A673 (cell line): ENCODE data around the gene NFATC2. TPM values are rescaled to one million over a fixed set of nuclear protein-coding genes. Genes with fewer than 3 reads are reported as not detected.

Source experiments
- BruUV-seq: library from RNA; stranded (reverse); fragments of 400-500 nt; replicated peaks from 2 replicates; lab custom pipeline; 2021; lab: Mats Ljungman, UMichigan
- CTCF ChIA-PET: fragments of 300-600 bp; sonication (Branson Sonifier 250); formaldehyde crosslinking; loops from one replicate; lab custom pipeline; 2022; ENCODE audit warnings: antibody characterized with exemption; lab: Charles Lee
- POLR2A ChIA-PET: fragments of 300-600 bp; sonication (Branson Sonifier 250); formaldehyde crosslinking; loops from one replicate; lab custom pipeline; 2022; ENCODE audit warnings: antibody characterized with exemption; ENCODE audit not compliant: low non-redundant PET; lab: Charles Lee
- DNase-seq: peaks from one replicate; pipeline ENCODE4 v3.0.0-alpha.2; 2015; ENCODE audit warnings: low spot score
- H3K27ac ChIP-seq: fragments of 200-600 bp; sonication (generic); 2 replicates; pipeline ENCODE4 v1.5.1; 2016; ENCODE audit warnings: mixed run types, low read depth, mild to moderate bottlenecking, mixed read lengths, antibody characterized with exemption, low read length; ENCODE audit not compliant: poor library complexity, severe bottlenecking
- H3K27me3 ChIP-seq: fragments of 200-600 bp; sonication (generic); replicated peaks from 2 replicates; pipeline ENCODE4 v1.6.1; 2017; ENCODE audit warnings: mixed run types, low read depth, mild to moderate bottlenecking, mixed read lengths, antibody characterized with exemption, low read length; ENCODE audit not compliant: insufficient read depth, poor library complexity
- H3K36me3 ChIP-seq: fragments of 200-600 bp; sonication (generic); 2 replicates; pipeline ENCODE4 v1.6.1; 2016; ENCODE audit warnings: mixed run types, mild to moderate bottlenecking, mixed read lengths, antibody characterized with exemption, low read length; ENCODE audit not compliant: insufficient read depth, poor library complexity, severe bottlenecking
- H3K4me1 ChIP-seq: fragments of 200-600 bp; sonication (generic); 2 replicates; pipeline ENCODE4 v1.6.1; 2017; ENCODE audit warnings: mixed run types, mild to moderate bottlenecking, mixed read lengths, antibody characterized with exemption, low read length; ENCODE audit not compliant: insufficient read depth, poor library complexity, severe bottlenecking
- H3K4me3 ChIP-seq: fragments of 200-600 bp; sonication (generic); 2 replicates; pipeline ENCODE4 v1.5.1; 2016; ENCODE audit warnings: low read depth, mixed run types, mild to moderate bottlenecking, mixed read lengths, low read length; ENCODE audit not compliant: poor library complexity, severe bottlenecking
- H3K9me3 ChIP-seq: fragments of 200-600 bp; sonication (generic); 2 replicates; pipeline ENCODE4 v1.6.1; 2016; ENCODE audit warnings: mixed run types, low read depth, mild to moderate bottlenecking, mixed read lengths, antibody characterized with exemption, low read length; ENCODE audit not compliant: poor library complexity, severe bottlenecking
- EZH2 ChIP-seq: fragments of 200-600 bp; sonication (generic); IDR thresholded peaks from 2 replicates; pipeline ENCODE4 v1.6.1; 2017; ENCODE audit warnings: borderline replicate concordance, low read depth, mild to moderate bottlenecking, mixed read lengths, antibody characterized with exemption, low read length; ENCODE audit not compliant: poor library complexity, severe bottlenecking
- intact Hi-C: fragments of 100-400 bp; cut with micrococcal nuclease; formaldehyde crosslinking; loops from one replicate; pipeline ENCODE4 v1.10.0; 2022; ENCODE audit not compliant: unreplicated experiment
- total RNA-seq: library from RNA; stranded (reverse); gene quantifications from 2 replicates; pipeline ENCODE4 v1.2.3, GENCODE V29; 2021
- TF ChIP-seq, protein P1 (sequence below): fragments of 300-800, 200-600 bp; sonication (generic); conservative IDR thresholded peaks from 2 replicates; pipeline ENCODE4 v1.5.1; 2017; ENCODE audit warnings: low read depth, mild to moderate bottlenecking, antibody characterized with exemption, low read length, moderate library complexity, mixed read lengths

Gene NFATC2
- total RNA-seq, 1 experiment from 2014 or later: 0.64 TPM

DNA sequence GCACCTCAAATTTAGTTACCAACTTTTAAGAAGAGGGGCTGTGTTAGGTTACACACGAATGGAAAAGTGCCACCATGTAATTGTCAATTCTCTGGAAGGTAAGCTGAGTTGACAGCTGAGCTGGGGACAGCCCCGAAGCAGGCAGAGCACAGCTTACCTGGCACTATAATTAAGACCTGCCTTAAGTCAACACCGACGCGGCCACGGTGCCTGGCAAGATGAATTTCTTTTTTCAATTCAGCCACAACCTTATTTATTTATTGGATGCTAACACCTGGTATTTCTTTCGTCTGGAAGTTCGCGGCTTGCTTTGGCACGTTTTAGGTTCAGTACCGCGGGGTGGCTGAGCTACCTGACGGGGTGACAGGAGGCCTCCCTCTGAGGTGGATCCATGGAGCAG is 40.6 kb upstream of the NFATC2 start:
- POLR2A ChIA-PET: no interaction called here

DNA sequence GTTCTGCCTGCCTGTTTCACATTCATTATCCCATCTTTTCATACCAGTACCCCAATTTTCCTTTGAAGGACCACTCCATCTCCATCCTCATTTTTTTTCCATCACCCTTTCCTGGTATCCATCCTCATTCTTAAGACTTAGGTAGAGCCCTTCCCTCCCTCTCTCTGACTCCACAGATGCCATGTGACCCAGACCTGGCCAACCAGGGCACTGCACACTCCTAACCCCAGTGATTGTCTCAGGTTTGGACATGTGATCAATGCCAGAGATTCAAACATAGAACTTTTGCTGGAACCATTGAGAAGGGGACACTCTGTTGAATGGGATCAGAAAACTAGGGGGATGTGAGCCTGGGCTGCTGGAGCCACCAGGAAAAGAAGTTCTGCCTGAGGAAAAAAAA is 39.1 kb upstream of the NFATC2 start:
- Histone ChIP-seq H3K27me3 (no peaks in the 10 kb centered on the region), H3K4me3 (no peak overlapping the region), H3K9me3 (no peaks in the 10 kb centered on the region), H3K4me1 (no peaks in the 10 kb centered on the region), H3K36me3 (no peaks in the 10 kb centered on the region), H3K27ac (no peak overlapping the region)
- no TSS peak for BruUV-seq
- TF ChIP-seq, protein P1, sequence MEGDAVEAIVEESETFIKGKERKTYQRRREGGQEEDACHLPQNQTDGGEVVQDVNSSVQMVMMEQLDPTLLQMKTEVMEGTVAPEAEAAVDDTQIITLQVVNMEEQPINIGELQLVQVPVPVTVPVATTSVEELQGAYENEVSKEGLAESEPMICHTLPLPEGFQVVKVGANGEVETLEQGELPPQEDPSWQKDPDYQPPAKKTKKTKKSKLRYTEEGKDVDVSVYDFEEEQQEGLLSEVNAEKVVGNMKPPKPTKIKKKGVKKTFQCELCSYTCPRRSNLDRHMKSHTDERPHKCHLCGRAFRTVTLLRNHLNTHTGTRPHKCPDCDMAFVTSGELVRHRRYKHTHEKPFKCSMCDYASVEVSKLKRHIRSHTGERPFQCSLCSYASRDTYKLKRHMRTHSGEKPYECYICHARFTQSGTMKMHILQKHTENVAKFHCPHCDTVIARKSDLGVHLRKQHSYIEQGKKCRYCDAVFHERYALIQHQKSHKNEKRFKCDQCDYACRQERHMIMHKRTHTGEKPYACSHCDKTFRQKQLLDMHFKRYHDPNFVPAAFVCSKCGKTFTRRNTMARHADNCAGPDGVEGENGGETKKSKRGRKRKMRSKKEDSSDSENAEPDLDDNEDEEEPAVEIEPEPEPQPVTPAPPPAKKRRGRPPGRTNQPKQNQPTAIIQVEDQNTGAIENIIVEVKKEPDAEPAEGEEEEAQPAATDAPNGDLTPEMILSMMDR: no peak
- TF ChIP-seq EZH2: no peak
- POLR2A ChIA-PET: no interaction called here
- CTCF ChIA-PET: no interaction called here
- DNase-seq: no peak
- intact Hi-C loops: no loop called here

More for the DNA sequence above, 40.6 kb upstream of the NFATC2 start:
- Histone ChIP-seq H3K4me3 (no peak overlapping the region), H3K36me3 (no peaks in the 10 kb centered on the region), H3K27ac (no peak overlapping the region), H3K9me3 (no peaks in the 10 kb centered on the region), H3K4me1 (no peaks in the 10 kb centered on the region), H3K27me3 (no peaks in the 10 kb centered on the region)
- TF ChIP-seq, protein P1: no peak
- TF ChIP-seq EZH2: no peak
- CTCF ChIA-PET: no interaction called here
- BruUV-seq: no TSS peak
- no peak for DNase-seq
- intact Hi-C loops: no loop called here

DNA sequence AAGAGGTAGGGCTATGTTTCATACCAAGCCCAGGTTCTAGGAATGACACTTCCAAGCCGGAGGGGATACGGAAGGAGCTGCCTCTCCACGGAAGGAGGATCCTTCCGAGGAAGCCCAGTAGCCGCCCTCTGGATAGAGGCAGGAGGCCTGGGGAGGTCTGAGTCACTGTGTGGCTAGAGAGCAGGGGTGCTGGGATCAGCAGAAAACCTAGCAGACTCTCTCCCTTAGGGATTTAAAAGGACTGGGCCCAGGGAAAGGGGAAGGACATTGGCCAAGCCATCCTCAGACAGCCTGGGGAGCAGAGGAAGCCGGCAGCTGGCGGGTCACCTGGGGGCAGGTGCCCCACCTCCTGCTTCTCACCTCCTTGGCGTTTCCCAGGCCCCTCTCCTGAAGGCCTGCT is 36.6 kb upstream of the NFATC2 start:
- Histone ChIP-seq H3K4me1 (no peaks in the 10 kb centered on the region), H3K27ac (no peak overlapping the region), H3K4me3 (no peak overlapping the region), H3K36me3 (no peaks in the 10 kb centered on the region), H3K9me3 (no peaks in the 10 kb centered on the region), H3K27me3 (no peaks in the 10 kb centered on the region)
- ChIA-PET POLR2A (no interaction called here), CTCF (no interaction called here)
- no TSS peak for BruUV-seq
- DNase-seq: no peak
- no peak for TF ChIP-seq EZH2
- TF ChIP-seq, protein P1: no peak
- intact Hi-C loops: no loop called here
